ENCODE data around the gene PPP1R27. TPM values are rescaled to one million over a fixed set of nuclear protein-coding genes. Genes with fewer than 3 reads are reported as not detected.

PPP1R27 gene
- total RNA-seq, 6 donors from 2014 or later = not detected

DNA sequence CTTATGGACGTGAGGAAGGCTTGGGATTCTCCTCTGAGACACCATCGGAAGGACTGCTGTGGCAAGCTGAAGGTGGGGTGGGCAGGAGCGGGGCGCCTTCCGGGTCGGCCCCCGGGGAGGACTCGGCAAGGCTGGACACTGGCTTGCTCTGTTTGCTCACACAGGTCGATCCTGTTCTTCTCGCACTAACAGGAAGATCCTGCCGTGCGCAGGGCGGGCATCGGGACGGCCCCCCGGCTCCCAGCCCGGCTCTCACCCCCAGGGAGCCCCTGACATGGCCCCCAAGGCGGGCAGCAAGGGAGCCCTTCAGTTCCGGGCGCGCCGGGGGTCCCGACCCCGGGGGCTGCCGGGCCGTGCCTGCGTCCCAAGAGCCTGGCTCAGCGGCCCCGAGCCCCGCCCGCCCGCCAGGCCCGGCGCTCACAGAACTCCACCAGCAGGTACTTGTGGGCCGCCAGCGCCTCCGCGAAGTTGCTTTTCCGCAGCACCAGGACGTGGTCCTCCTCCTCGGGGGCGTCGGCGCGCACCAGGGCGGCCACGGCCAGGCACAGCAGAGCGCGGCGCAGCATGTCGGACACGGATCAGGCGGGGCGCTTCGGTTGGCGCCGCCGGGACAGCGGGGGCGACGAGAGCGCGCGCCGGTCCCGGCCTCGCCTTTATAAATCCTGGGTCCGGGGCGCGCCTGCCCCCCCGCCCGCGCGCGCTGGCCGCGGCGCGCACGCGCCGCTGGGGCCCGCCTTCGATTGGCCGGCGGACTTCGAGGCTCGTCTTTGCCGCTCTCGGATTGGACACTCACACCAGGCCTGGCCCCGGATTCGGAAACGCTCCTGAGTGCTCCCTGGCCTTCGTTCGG, 25.3 kb upstream of the PPP1R27 start, which contains the start of gene P4HB:
Gene P4HB (minus strand): TSS at position 630 of the 850 bp plus-strand sequence. CDS start 64 bp downstream, at position 566.
- TF ChIP-seq, protein P1, sequence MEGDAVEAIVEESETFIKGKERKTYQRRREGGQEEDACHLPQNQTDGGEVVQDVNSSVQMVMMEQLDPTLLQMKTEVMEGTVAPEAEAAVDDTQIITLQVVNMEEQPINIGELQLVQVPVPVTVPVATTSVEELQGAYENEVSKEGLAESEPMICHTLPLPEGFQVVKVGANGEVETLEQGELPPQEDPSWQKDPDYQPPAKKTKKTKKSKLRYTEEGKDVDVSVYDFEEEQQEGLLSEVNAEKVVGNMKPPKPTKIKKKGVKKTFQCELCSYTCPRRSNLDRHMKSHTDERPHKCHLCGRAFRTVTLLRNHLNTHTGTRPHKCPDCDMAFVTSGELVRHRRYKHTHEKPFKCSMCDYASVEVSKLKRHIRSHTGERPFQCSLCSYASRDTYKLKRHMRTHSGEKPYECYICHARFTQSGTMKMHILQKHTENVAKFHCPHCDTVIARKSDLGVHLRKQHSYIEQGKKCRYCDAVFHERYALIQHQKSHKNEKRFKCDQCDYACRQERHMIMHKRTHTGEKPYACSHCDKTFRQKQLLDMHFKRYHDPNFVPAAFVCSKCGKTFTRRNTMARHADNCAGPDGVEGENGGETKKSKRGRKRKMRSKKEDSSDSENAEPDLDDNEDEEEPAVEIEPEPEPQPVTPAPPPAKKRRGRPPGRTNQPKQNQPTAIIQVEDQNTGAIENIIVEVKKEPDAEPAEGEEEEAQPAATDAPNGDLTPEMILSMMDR (IDR thresholded peaks at IDR 0.05) = no peak
- TF ChIP-seq POLR2A (IDR thresholded peaks at IDR 0.05) = peak in 3 of 4 donors; percentile 77 to 93 (median 82)
- peak; percentile 81 to 85 for TF ChIP-seq POLR2AphosphoS5 (IDR thresholded peaks at IDR 0.05)
- Histone ChIP-seq H3K4me3 (peak within 1 kb of the TSS; percentile 91 to 100 (median 94)), H3K36me3 (peaks cover 6 to 56% (median 22%) of the 10 kb centered on the region in 4 donors), H3K27me3 (no peaks in the 10 kb centered on the region), H3K9me3 (no peaks in the 10 kb centered on the region), H3K4me1 (peaks cover 36 to 68% (median 38%) of the 10 kb centered on the region in 4 donors), H3K27ac (peak within 1 kb of the TSS; percentile 93 to 98 (median 96))
- 0% methylated on average over 2 to 70 of the region's 95 CpGs for WGBS, 2 donors
- DNase-seq (peak in 1 of 2 donors; percentile 98), ATAC-seq (ENCODE audit: low FRiP score in 2 of 2) (peak in 1 of 2 donors; percentile 92)

DNA sequence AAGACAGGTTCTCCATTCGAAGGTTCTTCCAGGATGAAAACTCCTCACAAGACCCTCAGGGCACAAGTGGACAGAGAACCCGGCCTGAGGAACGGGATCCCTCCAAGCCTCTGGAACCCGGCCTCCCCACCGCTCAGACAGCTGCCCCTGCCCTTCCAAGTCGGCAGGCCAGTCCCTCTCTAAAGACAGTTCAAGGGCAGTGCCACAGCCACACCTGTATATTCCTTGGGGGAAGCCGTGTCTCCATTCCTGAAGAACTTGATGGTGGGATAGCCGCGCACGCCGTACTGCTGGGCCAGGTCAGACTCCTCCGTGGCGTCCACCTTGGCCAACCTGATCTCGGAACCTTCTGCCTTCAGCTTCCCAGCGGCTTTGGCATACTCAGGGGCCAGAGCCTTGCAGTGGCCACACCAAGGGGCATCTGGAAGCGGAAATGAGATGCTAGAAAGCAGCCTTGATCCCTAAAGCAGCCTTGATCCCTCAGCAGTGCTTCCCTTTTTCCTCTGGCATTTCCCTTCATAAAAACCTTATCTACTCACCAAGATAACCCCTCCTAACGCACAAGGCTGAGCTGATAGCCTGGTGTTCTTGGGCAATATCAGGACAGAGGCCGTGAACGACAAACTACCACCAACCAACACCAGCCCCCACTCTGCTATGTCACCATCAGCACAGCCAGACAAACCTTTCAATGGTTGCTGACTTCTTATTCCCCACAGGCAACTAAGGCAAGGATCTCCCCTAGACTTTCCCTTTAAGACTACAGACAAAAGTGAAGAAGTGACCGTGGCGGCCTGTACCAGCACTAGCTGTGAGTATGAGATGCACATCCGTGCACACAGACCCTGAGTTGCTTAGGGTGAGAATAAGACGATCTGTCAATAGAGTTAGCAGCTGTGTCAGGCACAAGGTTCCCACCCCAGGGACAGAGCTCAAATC, 24.4 kb upstream of the PPP1R27 start:
- ATAC-seq (ENCODE audit: low FRiP score in 2 of 2) (no peak), DNase-seq (no peak)
- peak overlapping the region; percentile 89 to 98 (median 94) for H3K27ac ChIP-seq
- H3K27me3 ChIP-seq = no peaks in the 10 kb centered on the region
- TF ChIP-seq EP300 (IDR thresholded peaks at IDR 0.05) (no peak), POLR2AphosphoS5 (IDR thresholded peaks at IDR 0.05) (no peak), POLR2A (IDR thresholded peaks at IDR 0.05) (no peak)
- TF ChIP-seq, protein P1 (IDR thresholded peaks at IDR 0.05) = no peak
- peak overlapping the region; percentile 91 to 100 (median 94) for H3K4me3 ChIP-seq
- peaks cover 36 to 63% (median 38%) of the 10 kb centered on the region in 4 donors for H3K4me1 ChIP-seq
- no peaks in the 10 kb centered on the region for H3K9me3 ChIP-seq
- WGBS, 2 donors = 57 to 60% methylated on average over 19 to 23 of the region's 23 CpGs
- peaks cover 10 to 60% (median 28%) of the 10 kb centered on the region in 4 donors for H3K36me3 ChIP-seq

DNA sequence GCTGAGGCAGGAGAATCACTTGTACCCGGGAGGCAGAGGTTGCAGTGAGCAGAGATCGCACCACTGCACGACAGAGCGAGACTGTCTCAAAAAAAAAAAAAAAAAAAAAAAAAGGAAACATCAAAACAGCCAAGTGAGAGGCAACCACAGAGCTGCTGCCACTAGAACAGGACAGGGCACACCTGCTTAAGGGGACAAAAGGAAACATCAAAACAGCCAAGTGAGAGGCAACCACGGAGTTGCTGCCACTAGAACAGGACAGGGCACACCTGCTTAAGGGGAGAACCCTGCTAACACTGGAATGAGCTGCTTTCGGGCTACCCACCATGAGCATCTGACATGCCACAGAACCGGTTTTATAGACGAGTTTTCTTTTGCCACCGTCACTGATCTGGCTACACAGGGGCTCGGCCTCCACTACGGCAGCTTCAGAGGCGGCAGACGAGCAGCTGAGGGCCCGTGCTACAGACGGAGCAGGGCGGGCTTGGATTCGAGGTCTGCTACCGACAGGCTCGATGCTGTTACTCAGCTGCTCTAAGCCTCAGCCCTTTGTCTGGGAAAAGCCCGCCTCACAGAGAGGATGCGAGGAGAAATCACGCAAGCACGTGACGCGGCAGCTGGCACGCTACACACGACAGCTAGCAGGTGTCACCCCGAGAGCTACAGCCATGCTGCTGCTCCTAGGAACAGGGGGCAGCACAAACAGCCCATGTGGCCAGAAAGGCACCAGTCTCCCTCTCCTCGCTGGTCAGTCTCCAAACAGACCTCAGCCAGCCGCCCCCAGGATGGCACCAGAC, 23.5 kb upstream of the PPP1R27 start:
- peaks cover 18 to 63% (median 37%) of the 10 kb centered on the region in 4 donors for H3K36me3 ChIP-seq
- peaks cover 36 to 55% (median 38%) of the 10 kb centered on the region in 4 donors for H3K4me1 ChIP-seq
- 77 to 81% methylated on average over 7 to 30 of the region's 30 CpGs for whole genome bisulfite sequencing, 2 donors
- H3K27me3 ChIP-seq = no peaks in the 10 kb centered on the region
- DNase-seq (peak in 1 of 2 donors; percentile 72), ATAC-seq (ENCODE audit: low FRiP score in 2 of 2) (no peak)
- H3K27ac ChIP-seq = peak overlapping the region in 1 of 4 donors; percentile 93
- no peaks in the 10 kb centered on the region for H3K9me3 ChIP-seq
- TF ChIP-seq, protein P1 (IDR thresholded peaks at IDR 0.05) = no peak
- TF ChIP-seq POLR2A (IDR thresholded peaks at IDR 0.05) = no peak
- H3K4me3 ChIP-seq = peak overlapping the region in 3 of 4 donors; percentile 91 to 100 (median 97)
